HT-29 (cell line): ENCODE data around the gene CCDC154. TPM values are rescaled to one million over a fixed set of nuclear protein-coding genes. Genes with fewer than 3 reads are reported as not detected.

Experiments
- DNase-seq: peaks from one replicate; pipeline ENCODE4 v3.0.0-alpha.2; 2015; ENCODE audit warnings: low spot score
- total RNA-seq: library from RNA; depleted of rRNA; stranded (reverse); fragments of >200 nt; shearing (Covaris generic); gene quantifications from 2 replicates; pipeline ENCODE4 v1.2.3, GENCODE V29; 2014; rRNA removed

The CCDC154 gene
- total RNA-seq, 1 experiment from 2014 or later = not detected

GRCh38 chr16:1393613-1394176 is 50.7 kb downstream of the CCDC154 start:
- no peak for DNase-seq

GRCh38 chr16:1392826-1393225 is 51.5 kb downstream of the CCDC154 start:
- no peak for DNase-seq

GRCh38 chr16:1390239-1390779 is 54.0 kb downstream of the CCDC154 start:
- DNase-seq = no peak

GRCh38 chr16:1389762-1390161 is 54.6 kb downstream of the CCDC154 start:
- no peak for DNase-seq

GRCh38 chr16:1387331-1387730 is 57.0 kb downstream of the CCDC154 start:
- no peak for DNase-seq

GRCh38 chr16:1385232-1385631 is 59.1 kb downstream of the CCDC154 start:
- no peak for DNase-seq

Other genes with a start within 250 kb of the CCDC154 start
- gene TPSG1, start 219.3 kb downstream of the CCDC154 start, total RNA-seq = 0.31 TPM in 1 of 2 replicates, not detected in the other
- gene TPSB2, start 214.4 kb downstream of the CCDC154 start, total RNA-seq = not detected in 2 replicates
- gene TPSAB1, start 203.9 kb downstream of the CCDC154 start, total RNA-seq = not detected in 2 replicates
- gene TPSD1, start 188.5 kb downstream of the CCDC154 start, total RNA-seq = not detected in 2 replicates
- gene UBE2I, start 134.9 kb downstream of the CCDC154 start, total RNA-seq = 90.1 and 116 TPM in 2 replicates
- 8.2 and 14.1 TPM in 2 replicates for gene BAIAP3, start 110.9 kb downstream of the CCDC154 start, total RNA-seq
- gene TSR3, start 92.7 kb downstream of the CCDC154 start, total RNA-seq = 155 and 181 TPM in 2 replicates
- gene GNPTG, start 92.6 kb downstream of the CCDC154 start, total RNA-seq = 46.6 and 50.9 TPM in 2 replicates
- gene UNKL, start 29.9 kb downstream of the CCDC154 start, total RNA-seq = 29.1 and 32.0 TPM in 2 replicates
- 50.9 and 58.1 TPM in 2 replicates for gene UQCC4, start 23.8 kb downstream of the CCDC154 start, total RNA-seq
- 0.10 TPM in 1 of 2 replicates, not detected in the other for gene PERCC1, start 13.5 kb downstream of the CCDC154 start, total RNA-seq
- gene CLCN7, start 30.5 kb upstream of the CCDC154 start, total RNA-seq = 121 and 151 TPM in 2 replicates
- gene PTX4, start 44.4 kb upstream of the CCDC154 start, total RNA-seq = 0.15 TPM in 1 of 2 replicates, not detected in the other
- gene TELO2, start 48.8 kb upstream of the CCDC154 start, total RNA-seq = 72.4 and 77.3 TPM in 2 replicates
- 0.61 and 0.78 TPM in 2 replicates for gene TMEM204, start 89.1 kb upstream of the CCDC154 start, total RNA-seq
- gene IFT140, start 167.5 kb upstream of the CCDC154 start, total RNA-seq = 12.5 and 16.3 TPM in 2 replicates
- 9.7 and 10.6 TPM in 2 replicates for gene CRAMP1, start 167.8 kb upstream of the CCDC154 start, total RNA-seq
- 96.1 and 106 TPM in 2 replicates for gene JPT2, start 233.7 kb upstream of the CCDC154 start, total RNA-seq